Stimulated activated CD8-positive, alpha-beta memory T cell treated with anti-CD3 and anti-CD28 coated beads, Interleukin-4, amount 100 ng/mL, for 24 hours (primary cell): ENCODE results near the gene CTSW.

ENCODE experiments used
- DNase-seq: peaks from one replicate; pipeline ENCODE4 v3.0.0-alpha.2; 2020; ENCODE audit warnings: low read depth

The CTSW gene

GRCh38 chr11:65856689-65857499 is 22.7 kb upstream of the CTSW start:
- DNase-seq, result peak; percentile 80

- DNase-seq, result no peak
Measured at GRCh38 chr11:65857500-65857852, 22.2 kb upstream of the CTSW start.

- peak; percentile 95 for DNase-seq
Measured at GRCh38 chr11:65857853-65858680, 21.6 kb upstream of the CTSW start, which contains the start of gene CFL1. TSS of gene CFL1 (minus strand) at chr11:65858180. CDS start at chr11:65858099, 81 bp downstream.

- no peak for DNase-seq
Measured at GRCh38 chr11:65858681-65859087, 21.0 kb upstream of the CTSW start.

- DNase-seq, result peak; percentile 97
Measured at GRCh38 chr11:65859095-65859811, 20.4 kb upstream of the CTSW start.

GRCh38 chr11:65859812-65860277 is 19.8 kb upstream of the CTSW start:
- DNase-seq, result no peak

- DNase-seq, result peak; percentile 93
Measured at GRCh38 chr11:65860278-65861164, 19.1 kb upstream of the CTSW start, which contains the start of gene MUS81. TSS of gene MUS81 (plus strand) at chr11:65860433. CDS start at chr11:65860754, 321 bp downstream.

GRCh38 chr11:65861165-65861505 is 18.5 kb upstream of the CTSW start:
- DNase-seq, result no peak

- no peak for DNase-seq
Measured at GRCh38 chr11:65861533-65862183, 18.0 kb upstream of the CTSW start.

GRCh38 chr11:65862191-65862735 is 17.4 kb upstream of the CTSW start:
- no peak for DNase-seq

- no peak for DNase-seq
Measured at GRCh38 chr11:65862941-65863888, 16.4 kb upstream of the CTSW start.

- DNase-seq, result no peak
Measured at GRCh38 chr11:65863889-65864705, 15.5 kb upstream of the CTSW start.

GRCh38 chr11:65864706-65865471 is 14.7 kb upstream of the CTSW start:
- no peak for DNase-seq

- no peak for DNase-seq
Measured at GRCh38 chr11:65865550-65866172, 14.0 kb upstream of the CTSW start.

- no peak for DNase-seq
Measured at GRCh38 chr11:65866509-65867283, 12.9 kb upstream of the CTSW start.
